GM23338 (cell line): Measurements from ENCODE around the gene ME3. TPM values are rescaled to one million over a fixed set of nuclear protein-coding genes. Genes with fewer than 3 reads are reported as not detected.

Experiments
- ATAC-seq: fragments of 200-7000 bp; cut with Tn5 transposase; 3 replicates; pipeline ENCODE4 v1.9.1; 2020
- DNase-seq: peaks from one replicate; pipeline ENCODE4 v3.0.0-alpha.2; 2015; ENCODE audit warnings: low spot score
- H2AFZ ChIP-seq: fragments of 200-600 bp; sonication (generic); 2 replicates; pipeline ENCODE4 v1.8.0; 2016; ENCODE audit warnings: antibody characterized with exemption, mild to moderate bottlenecking, moderate library complexity
- H3F3A ChIP-seq: fragments of 200-600 bp; sonication (generic); replicated peaks from 2 replicates; pipeline ENCODE4 v1.8.0; 2017; ENCODE audit warnings: antibody characterized with exemption, mixed run types, low read depth
- H3K27ac ChIP-seq: fragments of 200-600 bp; sonication (generic); 2 replicates; pipeline ENCODE4 v1.6.1; 2016; ENCODE audit warnings: low read depth
- H3K27me3 ChIP-seq: fragments of 200-600 bp; sonication (generic); 2 replicates; pipeline ENCODE4 v1.8.0; 2016; ENCODE audit warnings: mild to moderate bottlenecking, mixed run types, moderate library complexity; ENCODE audit not compliant: insufficient read depth
- H3K36me3 ChIP-seq: fragments of 200-600 bp; sonication (generic); 2 replicates; pipeline ENCODE4 v1.8.0; 2016; ENCODE audit warnings: mild to moderate bottlenecking; ENCODE audit not compliant: insufficient read depth
- H3K4me1 ChIP-seq: fragments of 200-600 bp; sonication (generic); 2 replicates; pipeline ENCODE4 v1.8.0; 2016; ENCODE audit warnings: mild to moderate bottlenecking, moderate library complexity; ENCODE audit not compliant: insufficient read depth
- H3K4me2 ChIP-seq: fragments of 200-600 bp; sonication (generic); 2 replicates; pipeline ENCODE4 v1.7.1; 2017; ENCODE audit warnings: mixed run types
- H3K4me3 ChIP-seq: fragments of 200-600 bp; sonication (generic); 2 replicates; pipeline ENCODE4 v1.6.1; 2016; ENCODE audit warnings: mixed run types
- H3K79me2 ChIP-seq: fragments of 200-600 bp; sonication (generic); replicated peaks from 2 replicates; pipeline ENCODE4 v1.8.0; 2017; ENCODE audit warnings: mild to moderate bottlenecking; ENCODE audit not compliant: insufficient read depth
- H3K9me2 ChIP-seq: fragments of 200-600 bp; sonication (generic); 2 replicates; pipeline ENCODE4 v1.8.0; 2017; ENCODE audit not compliant: insufficient read depth
- H4K20me1 ChIP-seq: fragments of 200-600 bp; sonication (generic); replicated peaks from 2 replicates; pipeline ENCODE4 v1.8.0; 2017; ENCODE audit warnings: mild to moderate bottlenecking; ENCODE audit not compliant: insufficient read depth
- H3K27ac Mint-ChIP-seq: 2 replicates; pipeline ENCODE4 v1.8.0; 2020; ENCODE audit warnings: inconsistent platforms, mild to moderate bottlenecking, moderate library complexity, mixed read lengths
- H3K27me3 Mint-ChIP-seq: 3 replicates; pipeline ENCODE4 v1.8.0; 2022; ENCODE audit warnings: low read depth, mild to moderate bottlenecking, moderate library complexity, mixed read lengths, inconsistent platforms; ENCODE audit not compliant: insufficient read depth, poor library complexity
- H3K36me3 Mint-ChIP-seq: 3 replicates; pipeline ENCODE4 v1.8.0; 2021; ENCODE audit warnings: low read depth, mild to moderate bottlenecking, inconsistent platforms, moderate library complexity, mixed read lengths
- H3K4me1 Mint-ChIP-seq: 3 replicates; pipeline ENCODE4 v1.8.0; 2020; ENCODE audit warnings: mild to moderate bottlenecking, inconsistent platforms, mixed read lengths
- H3K4me3 Mint-ChIP-seq: 3 replicates; pipeline ENCODE4 v1.8.0; 2021; ENCODE audit warnings: moderate library complexity, mild to moderate bottlenecking, inconsistent platforms, mixed read lengths
- H3K9me3 Mint-ChIP-seq: 3 replicates; pipeline ENCODE4 v1.8.0; 2020; ENCODE audit warnings: moderate library complexity, mild to moderate bottlenecking, inconsistent platforms, mixed read lengths
- CREB1 ChIP-seq: fragments of 250-450 bp; sonication (Bioruptor Pico); IDR thresholded peaks from 2 replicates; pipeline ENCODE4 v1.5.0; 2020; ENCODE audit warnings: low read depth, mild to moderate bottlenecking, moderate library complexity
- ETS1 ChIP-seq: IDR thresholded peaks from 2 replicates; pipeline ENCODE4 v1.6.1; 2016; ENCODE audit warnings: antibody characterized with exemption
- EZH2 ChIP-seq: fragments of 200-600 bp; sonication (generic); IDR thresholded peaks from one replicate; pipeline ENCODE4 v1.8.0; 2017; ENCODE audit warnings: antibody characterized with exemption, mild to moderate bottlenecking, low read depth; ENCODE audit not compliant: unreplicated experiment
- EZH2phosphoT487 ChIP-seq: fragments of 200-600 bp; sonication (generic); IDR thresholded peaks from one replicate; pipeline ENCODE4 v1.8.1; 2018; ENCODE audit warnings: antibody characterized with exemption; ENCODE audit not compliant: unreplicated experiment
- JUNB ChIP-seq: IDR thresholded peaks from one replicate; pipeline ENCODE4 v1.6.1; 2016; ENCODE audit warnings: antibody characterized with exemption; ENCODE audit not compliant: unreplicated experiment
- NANOG ChIP-seq: IDR thresholded peaks from 2 replicates; pipeline ENCODE4 v1.6.1; 2016; ENCODE audit warnings: antibody characterized with exemption, borderline replicate concordance
- POLR2AphosphoS5 ChIP-seq: IDR thresholded peaks from 2 replicates; pipeline ENCODE4 v1.6.1; 2016; ENCODE audit warnings: antibody characterized with exemption, low read depth
- STAT1 ChIP-seq: IDR thresholded peaks from one replicate; pipeline ENCODE4 v1.6.1; 2016; ENCODE audit warnings: antibody characterized with exemption; ENCODE audit not compliant: unreplicated experiment
- ZNF114 ChIP-seq: fragments of 250-450 bp; sonication (Bioruptor Pico); IDR thresholded peaks from 2 replicates; pipeline ENCODE4 v1.5.0; 2020; ENCODE audit warnings: mild to moderate bottlenecking, moderate library complexity
- ZNF331 ChIP-seq: fragments of 250-450 bp; sonication (Bioruptor Pico); IDR thresholded peaks from 2 replicates; pipeline ENCODE4 v1.5.0; 2020; ENCODE audit warnings: low read depth, mild to moderate bottlenecking, moderate library complexity
- ZNF462 ChIP-seq: fragments of 250-450 bp; sonication (Bioruptor Pico); IDR thresholded peaks from 2 replicates; pipeline ENCODE4 v1.5.0; 2020; ENCODE audit warnings: mild to moderate bottlenecking, moderate library complexity
- polyA plus RNA-seq: library from polyadenylated mRNA; unstranded; fragments of >200 nt; fragmentation: Nextera tagmentation; extraction: Ambion mirVana; gene quantifications from 2 replicates; pipeline ENCODE4 v1.2.1, GENCODE V29; 2016
- total RNA-seq: library from RNA; depleted of rRNA; stranded (reverse); fragments of >200 nt; shearing (Covaris generic); gene quantifications from 2 replicates; pipeline ENCODE4 v1.2.3, GENCODE V29; 2014
- TF ChIP-seq, protein P1 (sequence below): IDR thresholded peaks from one replicate; pipeline ENCODE4 v1.6.1; 2018; ENCODE audit warnings: antibody characterized with exemption; ENCODE audit not compliant: unreplicated experiment
- TF ChIP-seq, protein P2 (sequence below), 2 experiments: fragments of 200-600 bp in 1 of 2; sonication (generic) in 1 of 2; conservative IDR thresholded peaks; 2 replicates each; pipeline versions ENCODE4 v1.5.1 to v1.6.1; 2016 to 2017; ENCODE audit warnings: antibody characterized with exemption in 2 of 2, low read depth in 2 of 2, mild to moderate bottlenecking in 2 of 2, moderate library complexity in 1 of 2

The ME3 gene
- total and polyA plus RNA-seq, 2 experiments from 2014 or later = 1.3 to 4.0 TPM

DNA sequence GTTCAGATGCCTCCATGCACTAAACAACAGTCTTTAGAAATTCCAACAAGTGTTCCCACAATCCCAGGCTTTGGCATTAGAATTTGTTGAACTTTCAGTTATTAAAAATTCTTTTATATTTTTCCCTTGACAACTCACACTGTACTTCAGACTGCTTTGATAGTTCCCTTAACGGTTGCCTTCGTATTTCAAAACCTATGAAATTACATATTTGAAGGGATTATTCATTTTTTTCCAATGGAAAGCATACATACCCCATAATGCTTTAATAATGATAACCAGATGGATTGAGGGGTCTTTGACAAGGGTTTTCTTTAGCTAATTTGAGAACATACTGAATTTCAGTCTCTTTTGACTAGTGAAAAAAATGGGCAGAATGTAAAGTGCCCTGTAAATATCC lies 76.5 kb downstream of the ME3 start:
- H3K4me1 ChIP-seq = peaks cover 21% of the 10 kb centered on the region
- DNase-seq (no peak), ATAC-seq (no peak)
- peaks cover 32% of the 10 kb centered on the region for H3K9me3 Mint-ChIP-seq
- H3K4me1 Mint-ChIP-seq = peaks cover 31% of the 10 kb centered on the region
- TF ChIP-seq, protein P1, sequence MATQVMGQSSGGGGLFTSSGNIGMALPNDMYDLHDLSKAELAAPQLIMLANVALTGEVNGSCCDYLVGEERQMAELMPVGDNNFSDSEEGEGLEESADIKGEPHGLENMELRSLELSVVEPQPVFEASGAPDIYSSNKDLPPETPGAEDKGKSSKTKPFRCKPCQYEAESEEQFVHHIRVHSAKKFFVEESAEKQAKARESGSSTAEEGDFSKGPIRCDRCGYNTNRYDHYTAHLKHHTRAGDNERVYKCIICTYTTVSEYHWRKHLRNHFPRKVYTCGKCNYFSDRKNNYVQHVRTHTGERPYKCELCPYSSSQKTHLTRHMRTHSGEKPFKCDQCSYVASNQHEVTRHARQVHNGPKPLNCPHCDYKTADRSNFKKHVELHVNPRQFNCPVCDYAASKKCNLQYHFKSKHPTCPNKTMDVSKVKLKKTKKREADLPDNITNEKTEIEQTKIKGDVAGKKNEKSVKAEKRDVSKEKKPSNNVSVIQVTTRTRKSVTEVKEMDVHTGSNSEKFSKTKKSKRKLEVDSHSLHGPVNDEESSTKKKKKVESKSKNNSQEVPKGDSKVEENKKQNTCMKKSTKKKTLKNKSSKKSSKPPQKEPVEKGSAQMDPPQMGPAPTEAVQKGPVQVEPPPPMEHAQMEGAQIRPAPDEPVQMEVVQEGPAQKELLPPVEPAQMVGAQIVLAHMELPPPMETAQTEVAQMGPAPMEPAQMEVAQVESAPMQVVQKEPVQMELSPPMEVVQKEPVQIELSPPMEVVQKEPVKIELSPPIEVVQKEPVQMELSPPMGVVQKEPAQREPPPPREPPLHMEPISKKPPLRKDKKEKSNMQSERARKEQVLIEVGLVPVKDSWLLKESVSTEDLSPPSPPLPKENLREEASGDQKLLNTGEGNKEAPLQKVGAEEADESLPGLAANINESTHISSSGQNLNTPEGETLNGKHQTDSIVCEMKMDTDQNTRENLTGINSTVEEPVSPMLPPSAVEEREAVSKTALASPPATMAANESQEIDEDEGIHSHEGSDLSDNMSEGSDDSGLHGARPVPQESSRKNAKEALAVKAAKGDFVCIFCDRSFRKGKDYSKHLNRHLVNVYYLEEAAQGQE = no peak
- TF ChIP-seq JUNB (no peak), POLR2AphosphoS5 (no peak), ETS1 (no peak), CREB1 (CRISPR knock-in tag) (no peak), NANOG (no peak), ZNF331 (CRISPR knock-in tag) (no peak), ZNF114 (CRISPR knock-in tag) (no peak), ZNF462 (no peak), EZH2phosphoT487 (no peak), STAT1 (no peak), EZH2 (no peak)
- TF ChIP-seq, protein P2, sequence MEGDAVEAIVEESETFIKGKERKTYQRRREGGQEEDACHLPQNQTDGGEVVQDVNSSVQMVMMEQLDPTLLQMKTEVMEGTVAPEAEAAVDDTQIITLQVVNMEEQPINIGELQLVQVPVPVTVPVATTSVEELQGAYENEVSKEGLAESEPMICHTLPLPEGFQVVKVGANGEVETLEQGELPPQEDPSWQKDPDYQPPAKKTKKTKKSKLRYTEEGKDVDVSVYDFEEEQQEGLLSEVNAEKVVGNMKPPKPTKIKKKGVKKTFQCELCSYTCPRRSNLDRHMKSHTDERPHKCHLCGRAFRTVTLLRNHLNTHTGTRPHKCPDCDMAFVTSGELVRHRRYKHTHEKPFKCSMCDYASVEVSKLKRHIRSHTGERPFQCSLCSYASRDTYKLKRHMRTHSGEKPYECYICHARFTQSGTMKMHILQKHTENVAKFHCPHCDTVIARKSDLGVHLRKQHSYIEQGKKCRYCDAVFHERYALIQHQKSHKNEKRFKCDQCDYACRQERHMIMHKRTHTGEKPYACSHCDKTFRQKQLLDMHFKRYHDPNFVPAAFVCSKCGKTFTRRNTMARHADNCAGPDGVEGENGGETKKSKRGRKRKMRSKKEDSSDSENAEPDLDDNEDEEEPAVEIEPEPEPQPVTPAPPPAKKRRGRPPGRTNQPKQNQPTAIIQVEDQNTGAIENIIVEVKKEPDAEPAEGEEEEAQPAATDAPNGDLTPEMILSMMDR (conservative IDR thresholded peaks at IDR 0.05; ENCODE audit: low read depth in 2 of 2) = no peak
- no peaks in the 10 kb centered on the region for H3K79me2 ChIP-seq
- H2AFZ ChIP-seq = no peak overlapping the region
- H4K20me1 ChIP-seq = no peaks in the 10 kb centered on the region
- H3K4me2 ChIP-seq = no peak overlapping the region
- no peak overlapping the region for H3K27ac Mint-ChIP-seq
- H3K4me3 Mint-ChIP-seq = no peak overlapping the region
- H3K4me3 ChIP-seq = no peak overlapping the region
- no peak overlapping the region for H3K27ac ChIP-seq
- no peaks in the 10 kb centered on the region for H3K27me3 Mint-ChIP-seq
- H3K36me3 Mint-ChIP-seq = peaks cover 29% of the 10 kb centered on the region; the same call in 2 of the 3 replicates
- no peaks in the 10 kb centered on the region for H3F3A ChIP-seq
- peaks cover 5% of the 10 kb centered on the region; the same call in 1 of the 2 replicates for H3K9me2 ChIP-seq
- no peaks in the 10 kb centered on the region; the same call in 1 of the 2 replicates for H3K36me3 ChIP-seq
- H3K27me3 ChIP-seq = no peaks in the 10 kb centered on the region
